Hepatocyte (in vitro differentiated cells): ENCODE measurements around the gene CCDC88C.

Source experiments
- EZH2 ChIP-seq: fragments of 200-600 bp; sonication (generic); IDR thresholded peaks from 2 replicates; pipeline ENCODE4 v1.6.1; 2016; ENCODE audit warnings: antibody characterized with exemption, mild to moderate bottlenecking, borderline replicate concordance
- EZH2phosphoT487 ChIP-seq: fragments of 200-600 bp; sonication (generic); IDR thresholded peaks from one replicate; pipeline ENCODE4 v1.6.1; 2018; ENCODE audit warnings: antibody characterized with exemption, mild to moderate bottlenecking, low read depth, moderate library complexity; ENCODE audit not compliant: unreplicated experiment, severe bottlenecking
- TF ChIP-seq, protein P1 (sequence below): fragments of 200-600 bp; sonication (generic); IDR thresholded peaks from 2 replicates; pipeline ENCODE4 v1.5.1; 2016; ENCODE audit warnings: antibody characterized with exemption, mild to moderate bottlenecking; ENCODE audit not compliant: poor library complexity

DNA sequence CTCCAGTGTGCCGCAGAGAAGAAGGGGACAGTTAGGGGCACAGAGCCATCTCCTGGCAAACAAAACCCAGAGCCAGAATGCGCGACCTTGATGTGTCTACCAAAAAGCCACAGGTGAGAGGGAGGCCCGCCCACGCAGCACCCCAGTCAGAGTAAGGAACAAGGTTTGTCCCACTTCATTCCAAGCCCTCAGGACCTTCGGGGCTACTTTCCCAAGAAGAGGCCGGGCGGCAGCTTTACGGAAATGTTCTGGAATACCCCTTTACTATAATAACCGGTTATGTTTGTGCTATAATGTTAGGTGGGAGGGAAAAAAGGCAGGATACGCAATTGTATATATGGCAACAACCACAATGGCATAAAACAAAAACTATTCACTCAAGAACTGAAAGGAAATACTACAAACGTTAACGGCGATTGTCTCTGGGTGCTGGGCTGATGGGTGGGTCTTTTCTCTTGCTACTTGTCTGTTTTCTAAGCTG, 12.3 kb downstream of the CCDC88C start:
- TF ChIP-seq, protein P1, sequence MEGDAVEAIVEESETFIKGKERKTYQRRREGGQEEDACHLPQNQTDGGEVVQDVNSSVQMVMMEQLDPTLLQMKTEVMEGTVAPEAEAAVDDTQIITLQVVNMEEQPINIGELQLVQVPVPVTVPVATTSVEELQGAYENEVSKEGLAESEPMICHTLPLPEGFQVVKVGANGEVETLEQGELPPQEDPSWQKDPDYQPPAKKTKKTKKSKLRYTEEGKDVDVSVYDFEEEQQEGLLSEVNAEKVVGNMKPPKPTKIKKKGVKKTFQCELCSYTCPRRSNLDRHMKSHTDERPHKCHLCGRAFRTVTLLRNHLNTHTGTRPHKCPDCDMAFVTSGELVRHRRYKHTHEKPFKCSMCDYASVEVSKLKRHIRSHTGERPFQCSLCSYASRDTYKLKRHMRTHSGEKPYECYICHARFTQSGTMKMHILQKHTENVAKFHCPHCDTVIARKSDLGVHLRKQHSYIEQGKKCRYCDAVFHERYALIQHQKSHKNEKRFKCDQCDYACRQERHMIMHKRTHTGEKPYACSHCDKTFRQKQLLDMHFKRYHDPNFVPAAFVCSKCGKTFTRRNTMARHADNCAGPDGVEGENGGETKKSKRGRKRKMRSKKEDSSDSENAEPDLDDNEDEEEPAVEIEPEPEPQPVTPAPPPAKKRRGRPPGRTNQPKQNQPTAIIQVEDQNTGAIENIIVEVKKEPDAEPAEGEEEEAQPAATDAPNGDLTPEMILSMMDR, result no peak
- no peak for TF ChIP-seq EZH2phosphoT487
- TF ChIP-seq EZH2, result no peak
